Astrocyte (in vitro differentiated cells and primary cell): ENCODE results near the gene ACAN. TPM values are rescaled to one million over a fixed set of nuclear protein-coding genes. Genes with fewer than 3 reads are reported as not detected.

ENCODE experiments used
- DNase-seq: peaks from one replicate; pipeline ENCODE4 v3.0.0-alpha.2; 2010; ENCODE audit warnings: low read depth
- FAIRE-seq: peaks from 2 replicates; lab custom pipeline; 2011; peaks lifted over from hg19 to GRCh38; lab: Jason Lieb, UNC
- H2AFZ ChIP-seq: 2 replicates; pipeline ENCODE4 v1.6.0; 2012; ENCODE audit warnings: low read depth, low read length, inconsistent platforms
- H3K27ac ChIP-seq: 2 replicates; pipeline ENCODE4 v1.5.1; 2011; ENCODE audit warnings: low read depth, low read length, inconsistent platforms
- H3K27me3 ChIP-seq: 2 replicates; pipeline ENCODE4 v1.6.0; 2011; ENCODE audit warnings: low read length, inconsistent platforms; ENCODE audit not compliant: insufficient read depth
- H3K36me3 ChIP-seq: 2 replicates; pipeline ENCODE4 v1.5.1; 2011; ENCODE audit warnings: low read length, inconsistent platforms; ENCODE audit not compliant: insufficient read depth
- H3K4me1 ChIP-seq: 2 replicates; pipeline ENCODE4 v1.5.1; 2011; ENCODE audit warnings: low read length, inconsistent platforms; ENCODE audit not compliant: insufficient read depth
- H3K4me2 ChIP-seq: 2 replicates; pipeline ENCODE4 v1.6.0; 2012; ENCODE audit warnings: low read length, inconsistent platforms
- H3K4me3 ChIP-seq: 2 replicates; pipeline ENCODE4 v1.5.1; 2011; ENCODE audit warnings: low read depth, mild to moderate bottlenecking, low read length, inconsistent platforms; ENCODE audit not compliant: insufficient read depth
- H3K79me2 ChIP-seq: 2 replicates; pipeline ENCODE4 v1.6.0; 2012; ENCODE audit warnings: mild to moderate bottlenecking, low read length, inconsistent platforms; ENCODE audit not compliant: insufficient read depth
- H3K9ac ChIP-seq: 2 replicates; pipeline ENCODE4 v1.6.0; 2012; ENCODE audit warnings: mild to moderate bottlenecking, low read length, inconsistent platforms
- H3K9me3 ChIP-seq: 2 replicates; pipeline ENCODE4 v1.5.1; 2012; ENCODE audit warnings: low read depth, mild to moderate bottlenecking, low read length, inconsistent platforms; ENCODE audit not compliant: insufficient read depth
- H4K20me1 ChIP-seq: 2 replicates; pipeline ENCODE4 v1.6.0; 2012; ENCODE audit warnings: low read length, inconsistent platforms; ENCODE audit not compliant: insufficient read depth
- H3K27ac Mint-ChIP-seq: one replicate; pipeline ENCODE4 v1.8.0; 2021; ENCODE audit warnings: mild to moderate bottlenecking, mixed read lengths; ENCODE audit not compliant: unreplicated experiment
- H3K27me3 Mint-ChIP-seq: one replicate; pipeline ENCODE4 v1.8.0; 2021; ENCODE audit warnings: low read depth, mixed read lengths; ENCODE audit not compliant: unreplicated experiment
- H3K36me3 Mint-ChIP-seq: one replicate; pipeline ENCODE4 v1.8.0; 2021; ENCODE audit warnings: low read depth, mixed read lengths; ENCODE audit not compliant: unreplicated experiment
- H3K4me1 Mint-ChIP-seq: one replicate; pipeline ENCODE4 v1.8.0; 2021; ENCODE audit warnings: low read depth, mixed read lengths; ENCODE audit not compliant: unreplicated experiment
- H3K4me3 Mint-ChIP-seq: one replicate; pipeline ENCODE4 v1.8.0; 2021; ENCODE audit warnings: mild to moderate bottlenecking, moderate library complexity, mixed read lengths; ENCODE audit not compliant: unreplicated experiment
- H3K9me3 Mint-ChIP-seq: one replicate; pipeline ENCODE4 v1.8.0; 2021; ENCODE audit warnings: mild to moderate bottlenecking, mixed read lengths; ENCODE audit not compliant: unreplicated experiment
- EZH2 ChIP-seq: IDR thresholded peaks from 2 replicates; pipeline ENCODE4 v1.6.1; 2012; ENCODE audit warnings: mild to moderate bottlenecking, low read length, inconsistent platforms; ENCODE audit not compliant: insufficient read depth
- total RNA-seq: library from RNA; stranded (reverse); gene quantifications from 2 replicates; pipeline ENCODE4 v1.2.1, GENCODE V29; 2021
- TF ChIP-seq, protein P1 (sequence below): IDR thresholded peaks from 2 replicates; pipeline ENCODE4 v1.5.1; 2011; ENCODE audit warnings: low read depth, mild to moderate bottlenecking, inconsistent platforms, low read length, moderate library complexity; ENCODE audit not compliant: insufficient read depth

The ACAN gene
- total RNA-seq, 1 donor from 2014 or later, result 0.34 TPM

GRCh38 chr15:88844749-88845386 is 41.6 kb downstream of the ACAN start:
- Mint-ChIP-seq H3K27me3 (peaks cover 22% of the 10 kb centered on the region), H3K9me3 (no peaks in the 10 kb centered on the region), H3K4me3 (no peak overlapping the region), H3K4me1 (no peaks in the 10 kb centered on the region), H3K27ac (no peak overlapping the region), H3K36me3 (no peaks in the 10 kb centered on the region)
- Histone ChIP-seq H3K27me3 (no peaks in the 10 kb centered on the region), H3K36me3 (no peaks in the 10 kb centered on the region), H3K4me3 (no peak overlapping the region), H2AFZ (no peak overlapping the region), H3K9me3 (no peaks in the 10 kb centered on the region), H3K4me2 (no peak overlapping the region), H3K4me1 (no peaks in the 10 kb centered on the region), H4K20me1 (no peaks in the 10 kb centered on the region), H3K79me2 (no peaks in the 10 kb centered on the region), H3K9ac (no peak overlapping the region), H3K27ac (no peak overlapping the region)
- no peak for FAIRE-seq
- TF ChIP-seq, protein P1, sequence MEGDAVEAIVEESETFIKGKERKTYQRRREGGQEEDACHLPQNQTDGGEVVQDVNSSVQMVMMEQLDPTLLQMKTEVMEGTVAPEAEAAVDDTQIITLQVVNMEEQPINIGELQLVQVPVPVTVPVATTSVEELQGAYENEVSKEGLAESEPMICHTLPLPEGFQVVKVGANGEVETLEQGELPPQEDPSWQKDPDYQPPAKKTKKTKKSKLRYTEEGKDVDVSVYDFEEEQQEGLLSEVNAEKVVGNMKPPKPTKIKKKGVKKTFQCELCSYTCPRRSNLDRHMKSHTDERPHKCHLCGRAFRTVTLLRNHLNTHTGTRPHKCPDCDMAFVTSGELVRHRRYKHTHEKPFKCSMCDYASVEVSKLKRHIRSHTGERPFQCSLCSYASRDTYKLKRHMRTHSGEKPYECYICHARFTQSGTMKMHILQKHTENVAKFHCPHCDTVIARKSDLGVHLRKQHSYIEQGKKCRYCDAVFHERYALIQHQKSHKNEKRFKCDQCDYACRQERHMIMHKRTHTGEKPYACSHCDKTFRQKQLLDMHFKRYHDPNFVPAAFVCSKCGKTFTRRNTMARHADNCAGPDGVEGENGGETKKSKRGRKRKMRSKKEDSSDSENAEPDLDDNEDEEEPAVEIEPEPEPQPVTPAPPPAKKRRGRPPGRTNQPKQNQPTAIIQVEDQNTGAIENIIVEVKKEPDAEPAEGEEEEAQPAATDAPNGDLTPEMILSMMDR, result no peak
- no peak for TF ChIP-seq EZH2
- DNase-seq, result no peak

- no peaks in the 10 kb centered on the region for H3K4me1 Mint-ChIP-seq
- no peaks in the 10 kb centered on the region for H4K20me1 ChIP-seq
- no peaks in the 10 kb centered on the region for H3K79me2 ChIP-seq
- H3K4me3 ChIP-seq, result no peak overlapping the region
- H3K27me3 ChIP-seq, result no peaks in the 10 kb centered on the region
- H3K4me1 ChIP-seq, result no peaks in the 10 kb centered on the region
- H3K36me3 Mint-ChIP-seq, result no peaks in the 10 kb centered on the region
- no peak overlapping the region for H3K27ac ChIP-seq
- no peak overlapping the region for H2AFZ ChIP-seq
- H3K4me3 Mint-ChIP-seq, result no peak overlapping the region
- FAIRE-seq (no peak), DNase-seq (no peak)
- H3K4me2 ChIP-seq, result no peak overlapping the region
- no peaks in the 10 kb centered on the region for H3K9me3 ChIP-seq
- H3K9ac ChIP-seq, result no peak overlapping the region
- H3K27ac Mint-ChIP-seq, result no peak overlapping the region
- no peaks in the 10 kb centered on the region for H3K36me3 ChIP-seq
- H3K27me3 Mint-ChIP-seq, result peaks cover 18% of the 10 kb centered on the region
- TF ChIP-seq, protein P1, result no peak
- TF ChIP-seq EZH2, result no peak
- no peaks in the 10 kb centered on the region for H3K9me3 Mint-ChIP-seq
Observed at GRCh38 chr15:88845616-88846015, 42.4 kb downstream of the ACAN start.

DNA sequence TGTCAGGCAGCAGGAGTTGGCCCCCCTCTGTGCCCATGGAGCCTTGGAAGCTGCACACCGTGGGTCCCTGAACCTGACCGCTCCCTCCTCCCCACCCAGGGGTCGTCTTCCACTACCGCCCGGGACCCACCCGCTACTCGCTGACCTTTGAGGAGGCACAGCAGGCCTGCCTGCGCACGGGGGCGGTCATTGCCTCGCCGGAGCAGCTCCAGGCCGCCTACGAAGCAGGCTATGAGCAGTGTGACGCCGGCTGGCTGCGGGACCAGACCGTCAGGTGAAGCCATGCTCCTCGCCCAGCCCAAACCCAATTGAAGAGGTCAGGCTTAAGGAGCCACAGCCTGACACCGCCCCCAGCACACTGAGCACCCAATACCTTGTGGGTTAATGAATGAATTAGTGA is 43.9 kb downstream of the ACAN start:
- no peak overlapping the region for H3K4me3 Mint-ChIP-seq
- no peaks in the 10 kb centered on the region for H3K36me3 ChIP-seq
- H3K4me2 ChIP-seq, result no peak overlapping the region
- H3K27ac ChIP-seq, result no peak overlapping the region
- no peaks in the 10 kb centered on the region for H3K36me3 Mint-ChIP-seq
- no peaks in the 10 kb centered on the region for H3K4me1 ChIP-seq
- FAIRE-seq (no peak), DNase-seq (no peak)
- H3K9me3 Mint-ChIP-seq, result no peaks in the 10 kb centered on the region
- H4K20me1 ChIP-seq, result no peaks in the 10 kb centered on the region
- no peak overlapping the region for H2AFZ ChIP-seq
- no peak overlapping the region for H3K4me3 ChIP-seq
- H3K27me3 Mint-ChIP-seq, result peaks cover 14% of the 10 kb centered on the region
- no peaks in the 10 kb centered on the region for H3K27me3 ChIP-seq
- no peak overlapping the region for H3K9ac ChIP-seq
- H3K79me2 ChIP-seq, result no peaks in the 10 kb centered on the region
- H3K4me1 Mint-ChIP-seq, result no peaks in the 10 kb centered on the region
- TF ChIP-seq, protein P1, result no peak
- TF ChIP-seq EZH2, result no peak
- H3K9me3 ChIP-seq, result no peaks in the 10 kb centered on the region
- no peak overlapping the region for H3K27ac Mint-ChIP-seq
